Neuronal stem cell (in vitro differentiated cells): Measurements from ENCODE around the gene TACC3.

Source experiments
- DNase-seq: peaks from one replicate; pipeline ENCODE4 v3.0.0-alpha.2; 2013; ENCODE audit warnings: low spot score
- H2AFZ ChIP-seq: one replicate; pipeline ENCODE4 v1.6.1; 2013; ENCODE audit warnings: mild to moderate bottlenecking, low read length, inconsistent platforms
- H2AK5ac ChIP-seq: 2 replicates; pipeline ENCODE4 v1.6.1; 2013; ENCODE audit warnings: low read depth, mild to moderate bottlenecking, inconsistent platforms, low read length, moderate library complexity, mixed read lengths
- H2BK120ac ChIP-seq: 2 replicates; pipeline ENCODE4 v1.6.1; 2013; ENCODE audit warnings: low read depth, mild to moderate bottlenecking, inconsistent platforms, low read length, moderate library complexity, mixed read lengths
- H2BK12ac ChIP-seq: one replicate; pipeline ENCODE4 v1.6.1; 2013; ENCODE audit warnings: low read length, inconsistent platforms
- H2BK15ac ChIP-seq: 2 replicates; pipeline ENCODE4 v1.6.1; 2013; ENCODE audit warnings: mild to moderate bottlenecking, low read length, inconsistent platforms, mixed read lengths
- H2BK5ac ChIP-seq: one replicate; pipeline ENCODE4 v1.6.1; 2013; ENCODE audit warnings: inconsistent platforms, mild to moderate bottlenecking, low read length, moderate library complexity
- H3K14ac ChIP-seq: one replicate; pipeline ENCODE4 v1.6.1; 2013; ENCODE audit warnings: low read length, inconsistent platforms
- H3K18ac ChIP-seq: 2 replicates; pipeline ENCODE4 v1.6.1; 2013; ENCODE audit warnings: low read length, inconsistent platforms
- H3K23ac ChIP-seq: 2 replicates; pipeline ENCODE4 v1.6.1; 2013; ENCODE audit warnings: low read depth, mild to moderate bottlenecking, mixed read lengths, low read length, inconsistent platforms; ENCODE audit not compliant: poor library complexity
- H3K27ac ChIP-seq: replicated peaks from 3 replicates; pipeline ENCODE4 v1.5.1; 2013; ENCODE audit warnings: low read length, inconsistent platforms
- H3K27me3 ChIP-seq, 3 experiments: 2 replicates each; pipeline ENCODE4 v1.6.1; 2013; ENCODE audit warnings: low read length in 3 of 3, mild to moderate bottlenecking in 2 of 3, inconsistent platforms in 1 of 3, low read depth in 1 of 3, mixed read lengths in 1 of 3, moderate library complexity in 1 of 3; ENCODE audit not compliant: control insufficient read depth in 3 of 3, insufficient read depth in 3 of 3
- H3K36me3 ChIP-seq, 2 donors: replicated peaks in 1 of 2; 2 replicates each; pipeline ENCODE4 v1.6.1; 2013; ENCODE audit warnings: low read length in 2 of 2; ENCODE audit not compliant: control insufficient read depth in 2 of 2, insufficient read depth in 2 of 2
- H3K4ac ChIP-seq: 2 replicates; pipeline ENCODE4 v1.6.1; 2013; ENCODE audit warnings: inconsistent platforms, mild to moderate bottlenecking, low read length, moderate library complexity
- H3K4me1 ChIP-seq, 2 donors: 1 replicate in 1 of 2; 2 replicates in 1 of 2; pipeline ENCODE4 v1.6.1; 2013; ENCODE audit warnings: low read length in 2 of 2, low read depth in 1 of 2; ENCODE audit not compliant: control insufficient read depth in 2 of 2, insufficient read depth in 1 of 2
- H3K4me2 ChIP-seq: one replicate; pipeline ENCODE4 v1.6.1; 2013; ENCODE audit warnings: mild to moderate bottlenecking, low read length, inconsistent platforms; ENCODE audit not compliant: insufficient read depth, poor library complexity, severe bottlenecking
- H3K4me3 ChIP-seq, 2 donors: 2 replicates each; pipeline ENCODE4 v1.5.1; 2013; ENCODE audit warnings: low read length in 2 of 2, mild to moderate bottlenecking in 2 of 2, inconsistent platforms in 1 of 2, moderate library complexity in 1 of 2
- H3K79me1 ChIP-seq: one replicate; pipeline ENCODE4 v1.6.1; 2013; ENCODE audit warnings: low read depth, mild to moderate bottlenecking, inconsistent platforms, low read length, moderate library complexity
- H3K9ac ChIP-seq: one replicate; pipeline ENCODE4 v1.6.1; 2013; ENCODE audit warnings: mild to moderate bottlenecking, low read depth, low read length, inconsistent platforms; ENCODE audit not compliant: poor library complexity
- H3K9me3 ChIP-seq, 2 donors: replicated peaks in 1 of 2; 2 replicates each; pipeline versions ENCODE3 to v1.6.1; 2013; ENCODE audit warnings: low read length in 2 of 2, mild to moderate bottlenecking in 2 of 2, inconsistent platforms in 1 of 2, low read depth in 1 of 2, mixed read lengths in 1 of 2, moderate library complexity in 1 of 2; ENCODE audit not compliant: control insufficient read depth in 2 of 2, insufficient read depth in 1 of 2
- H4K8ac ChIP-seq: one replicate; pipeline ENCODE4 v1.6.1; 2013; ENCODE audit warnings: low read depth, mild to moderate bottlenecking, inconsistent platforms, low read length, moderate library complexity
- H4K91ac ChIP-seq: one replicate; pipeline ENCODE4 v1.6.1; 2013; ENCODE audit warnings: low read length, low read depth, mild to moderate bottlenecking, inconsistent platforms; ENCODE audit not compliant: poor library complexity
- WGBS, 2 donors: extraction: QIAGEN DNeasy Blood & Tissue Kit; methylation state at CpG; one replicate each; pipeline ENCODE4 v1.1.7; 2013; ENCODE audit warnings: missing lambda C conversion rate in 2 of 2, mixed read lengths in 1 of 2; ENCODE audit not compliant: insufficient read length in 2 of 2, insufficient replicate concordance in 1 of 2; ENCODE audit errors: extremely low coverage in 2 of 2; 5-methylcytosine and 5-hydroxymethylcytosine counted together

TACC3 gene

DNA sequence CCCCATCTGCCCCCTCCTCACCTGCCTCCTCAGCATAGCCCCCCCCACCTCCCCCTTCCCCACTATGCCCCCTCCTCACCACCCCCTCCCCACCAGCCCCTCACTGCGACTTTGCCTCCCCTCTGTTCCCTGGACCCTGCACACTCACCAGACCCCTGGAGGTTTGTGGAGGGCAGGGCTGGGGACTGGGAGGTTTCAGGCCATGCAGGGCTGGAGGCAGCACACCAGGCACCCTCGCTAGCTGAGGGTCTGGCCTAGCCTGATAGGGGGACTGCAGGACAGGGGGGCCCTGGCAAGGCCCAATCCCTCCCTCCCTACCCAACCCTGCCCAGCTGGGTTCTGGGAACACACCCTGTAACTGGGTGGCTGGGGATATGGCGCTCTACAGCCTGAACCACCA is 28.0 kb downstream of the TACC3 start:
- Histone ChIP-seq H2BK15ac (no peak overlapping the region), H3K18ac (no peak overlapping the region), H3K4ac (no peak overlapping the region), H3K27ac (no peak overlapping the region), H3K23ac (no peak overlapping the region), H2BK120ac (no peak overlapping the region), H2AK5ac (peak overlapping the region; percentile 91), H2BK12ac (no peak overlapping the region), H3K4me1 (peaks cover 8 to 9% of the 10 kb centered on the region in 2 donors), H3K14ac (no peak overlapping the region), H3K4me3 (no peak overlapping the region), H2AFZ (no peak overlapping the region), H3K27me3 (peaks cover 0 to 3% (median 0%) of the 10 kb centered on the region in 3 experiments), H4K91ac (no peak overlapping the region), H3K4me2 (no peak overlapping the region), H3K36me3 (peaks cover 6 to 9% of the 10 kb centered on the region in 2 donors), H3K9me3 (no peaks in the 10 kb centered on the region), H3K9ac (no peak overlapping the region), H4K8ac (no peak overlapping the region), H3K79me1 (no peaks in the 10 kb centered on the region), H2BK5ac (peak overlapping the region; percentile 16)
- no peak for DNase-seq
- WGBS, 2 donors: no CpG with 5 or more reads among the region's 3 CpGs

- Histone ChIP-seq H3K4me2 (no peak overlapping the region), H2AFZ (no peak overlapping the region), H3K4me1 (peaks cover 8 to 9% of the 10 kb centered on the region in 2 donors), H3K9ac (no peak overlapping the region), H2AK5ac (peak overlapping the region; percentile 91), H3K9me3 (no peaks in the 10 kb centered on the region), H3K18ac (no peak overlapping the region), H2BK120ac (no peak overlapping the region), H2BK5ac (peak overlapping the region; percentile 16), H2BK15ac (no peak overlapping the region), H4K8ac (no peak overlapping the region), H3K4me3 (no peak overlapping the region), H4K91ac (no peak overlapping the region), H3K23ac (no peak overlapping the region), H3K27ac (no peak overlapping the region), H2BK12ac (no peak overlapping the region), H3K79me1 (no peaks in the 10 kb centered on the region), H3K27me3 (peaks cover 0 to 7% (median 0%) of the 10 kb centered on the region in 3 experiments), H3K36me3 (peaks cover 2 to 5% of the 10 kb centered on the region in 2 donors), H3K4ac (no peak overlapping the region), H3K14ac (no peak overlapping the region)
- DNase-seq: no peak
- no CpG with 5 or more reads among the region's 14 CpGs for WGBS, 2 donors
Observed at GRCh38 chr4:1749826-1750225, 28.5 kb downstream of the TACC3 start.

DNA sequence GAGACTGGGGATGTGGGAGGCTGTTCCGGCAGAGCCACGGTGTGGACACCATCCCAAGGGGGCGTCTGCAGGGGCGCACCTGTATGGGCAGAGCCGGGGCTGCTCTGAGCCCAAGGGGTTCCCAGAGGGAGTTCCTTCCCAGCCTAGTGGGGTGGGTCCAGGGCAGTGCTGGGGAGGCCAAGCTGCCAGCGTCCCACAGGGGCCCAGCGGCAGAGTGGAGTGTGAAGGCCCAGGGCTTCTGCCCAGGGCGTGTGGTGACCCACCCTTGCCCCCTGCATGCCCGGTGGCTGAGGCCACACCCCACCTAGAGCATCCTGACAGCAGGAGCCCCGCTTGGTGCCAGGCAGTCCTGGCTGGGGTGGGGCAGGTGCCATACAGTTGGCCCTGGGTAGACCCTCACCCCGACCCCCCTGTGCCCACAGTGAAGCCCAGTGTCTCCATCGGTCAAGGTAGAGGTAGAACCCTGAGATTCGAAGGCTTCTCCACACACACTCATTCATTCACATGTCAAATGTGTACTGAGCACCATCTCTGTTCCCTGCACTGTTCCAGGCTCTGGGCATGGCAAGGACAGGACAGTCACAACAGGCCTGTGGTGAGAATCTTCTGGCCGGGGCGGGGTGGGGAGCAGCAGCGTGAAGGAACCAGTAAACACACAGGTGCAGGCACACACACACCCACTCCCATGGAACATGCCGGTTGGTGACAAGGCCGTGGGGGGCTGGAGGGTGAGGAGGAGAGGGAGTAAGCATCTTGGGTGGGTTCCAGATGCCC is 29.2 kb downstream of the TACC3 start:
- no peak overlapping the region for H3K27ac ChIP-seq
- H2BK5ac ChIP-seq: peak overlapping the region; percentile 16
- peaks cover 8 to 9% of the 10 kb centered on the region in 2 donors for H3K4me1 ChIP-seq
- no peak overlapping the region for H2BK15ac ChIP-seq
- H3K36me3 ChIP-seq: no peaks in the 10 kb centered on the region
- no peaks in the 10 kb centered on the region for H3K79me1 ChIP-seq
- peak overlapping the region; percentile 10 for H2AK5ac ChIP-seq
- WGBS, 2 donors: no CpG with 5 or more reads among the region's 18 CpGs
- no peak overlapping the region for H2BK120ac ChIP-seq
- no peak overlapping the region for H3K9ac ChIP-seq
- no peak overlapping the region for H2AFZ ChIP-seq
- no peaks in the 10 kb centered on the region for H3K9me3 ChIP-seq
- no peak overlapping the region for H4K91ac ChIP-seq
- H3K4me3 ChIP-seq: no peak overlapping the region
- H3K14ac ChIP-seq: no peak overlapping the region
- H3K4me2 ChIP-seq: no peak overlapping the region
- no peak overlapping the region for H3K4ac ChIP-seq
- H4K8ac ChIP-seq: no peak overlapping the region
- no peak overlapping the region for H2BK12ac ChIP-seq
- DNase-seq: no peak
- H3K27me3 ChIP-seq: peaks cover 0 to 9% (median 0%) of the 10 kb centered on the region in 3 experiments
- H3K18ac ChIP-seq: peak overlapping the region; percentile 64
- H3K23ac ChIP-seq: no peak overlapping the region

- no peak overlapping the region for H3K4me2 ChIP-seq
- no peak for DNase-seq
- H2BK15ac ChIP-seq: peak overlapping the region; percentile 89
- H3K23ac ChIP-seq: peak overlapping the region; percentile 85
- H3K9ac ChIP-seq: peak overlapping the region; percentile 30
- H3K27ac ChIP-seq: no peak overlapping the region
- H3K36me3 ChIP-seq: no peaks in the 10 kb centered on the region
- no peaks in the 10 kb centered on the region for H3K9me3 ChIP-seq
- H2AFZ ChIP-seq: no peak overlapping the region
- WGBS, 2 donors: no CpG with 5 or more reads among the region's 31 CpGs
- no peak overlapping the region for H2BK120ac ChIP-seq
- H4K91ac ChIP-seq: no peak overlapping the region
- H3K79me1 ChIP-seq: no peaks in the 10 kb centered on the region
- H3K27me3 ChIP-seq: peaks cover 0 to 12% (median 0%) of the 10 kb centered on the region in 3 experiments
- no peak overlapping the region for H3K4ac ChIP-seq
- peak overlapping the region; percentile 96 for H2AK5ac ChIP-seq
- H3K4me3 ChIP-seq: no peak overlapping the region
- no peak overlapping the region for H4K8ac ChIP-seq
- H3K18ac ChIP-seq: no peak overlapping the region
- H3K4me1 ChIP-seq: peaks cover 8 to 9% of the 10 kb centered on the region in 2 donors
- H2BK12ac ChIP-seq: peak overlapping the region; percentile 90
- H2BK5ac ChIP-seq: peak overlapping the region; percentile 13
- H3K14ac ChIP-seq: no peak overlapping the region
Observed at GRCh38 chr4:1751155-1751918, 30.0 kb downstream of the TACC3 start.
